Cardiac muscle cell (in vitro differentiated cells and primary cell): ENCODE measurements around the gene GUCA2B. TPM values are rescaled to one million over a fixed set of nuclear protein-coding genes. Genes with fewer than 3 reads are reported as not detected.

Source experiments
- DNase-seq, 2 donors: peaks; one replicate each; pipeline versions ENCODE4 v3.0.0 to v3.0.0-alpha.2; 2010 to 2017; ENCODE audit warnings: low read depth in 1 of 2, low spot score in 1 of 2
- H3K27ac ChIP-seq: fragments of 200-600 bp; sonication (generic); 2 replicates; pipeline ENCODE4 v1.5.1; 2016
- H3K27me3 ChIP-seq: fragments of 200-600 bp; sonication (generic); 2 replicates; pipeline ENCODE4 v1.6.0; 2016; ENCODE audit warnings: control low read depth
- H3K36me3 ChIP-seq: fragments of 200-600 bp; sonication (generic); 2 replicates; pipeline ENCODE4 v1.5.1; 2016; ENCODE audit warnings: control low read depth
- H3K4me1 ChIP-seq: fragments of 200-600 bp; sonication (generic); 2 replicates; pipeline ENCODE4 v1.8.1; 2017; ENCODE audit warnings: low read depth, mild to moderate bottlenecking, mixed run types
- H3K4me3 ChIP-seq: fragments of 200-600 bp; sonication (generic); 2 replicates; pipeline ENCODE4 v1.5.1; 2016; ENCODE audit warnings: mild to moderate bottlenecking
- H3K9me3 ChIP-seq: fragments of 200-600 bp; sonication (generic); 2 replicates; pipeline ENCODE4 v1.5.1; 2017; ENCODE audit warnings: low read depth, mild to moderate bottlenecking, control low read depth
- polyA plus RNA-seq: library from polyadenylated mRNA; unstranded; fragments of >200 nt; fragmentation: Nextera tagmentation; extraction: Ambion mirVana; gene quantifications from 2 replicates; pipeline ENCODE4 v1.2.1, GENCODE V29; 2016
- total RNA-seq: library from RNA; depleted of rRNA; stranded (reverse); fragments of >200 nt; gene quantifications from 2 replicates; pipeline ENCODE4 v1.2.3, GENCODE V29; 2016
- TF ChIP-seq, protein P1 (sequence below): IDR thresholded peaks from 2 replicates; pipeline ENCODE4 v1.5.1; 2012; ENCODE audit warnings: low read depth, mild to moderate bottlenecking, low read length

Gene GUCA2B
- total and polyA plus RNA-seq, 2 experiments from 2014 or later = not detected

DNA sequence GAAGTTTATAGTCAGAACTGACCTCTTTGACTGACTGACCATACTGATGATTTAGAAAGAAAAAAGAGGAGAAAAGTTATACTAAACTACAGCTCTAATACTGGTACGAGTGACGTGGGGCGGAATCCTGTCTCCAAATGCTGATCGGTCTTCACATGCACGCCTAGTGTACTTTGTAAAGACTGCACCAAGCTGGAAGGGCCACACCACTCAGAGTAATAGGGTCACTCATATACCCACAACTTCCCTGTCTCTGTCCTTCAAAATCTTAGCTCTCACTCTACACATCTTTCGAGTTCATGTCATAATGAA is 30.7 kb downstream of the GUCA2B start:
- no peak for DNase-seq
- Histone ChIP-seq H3K27me3 (no peaks in the 10 kb centered on the region), H3K9me3 (no peaks in the 10 kb centered on the region), H3K4me3 (no peak overlapping the region), H3K36me3 (peaks cover 7% of the 10 kb centered on the region), H3K27ac (peak overlapping the region; percentile 21), H3K4me1 (peaks cover 4% of the 10 kb centered on the region)
- TF ChIP-seq, protein P1, sequence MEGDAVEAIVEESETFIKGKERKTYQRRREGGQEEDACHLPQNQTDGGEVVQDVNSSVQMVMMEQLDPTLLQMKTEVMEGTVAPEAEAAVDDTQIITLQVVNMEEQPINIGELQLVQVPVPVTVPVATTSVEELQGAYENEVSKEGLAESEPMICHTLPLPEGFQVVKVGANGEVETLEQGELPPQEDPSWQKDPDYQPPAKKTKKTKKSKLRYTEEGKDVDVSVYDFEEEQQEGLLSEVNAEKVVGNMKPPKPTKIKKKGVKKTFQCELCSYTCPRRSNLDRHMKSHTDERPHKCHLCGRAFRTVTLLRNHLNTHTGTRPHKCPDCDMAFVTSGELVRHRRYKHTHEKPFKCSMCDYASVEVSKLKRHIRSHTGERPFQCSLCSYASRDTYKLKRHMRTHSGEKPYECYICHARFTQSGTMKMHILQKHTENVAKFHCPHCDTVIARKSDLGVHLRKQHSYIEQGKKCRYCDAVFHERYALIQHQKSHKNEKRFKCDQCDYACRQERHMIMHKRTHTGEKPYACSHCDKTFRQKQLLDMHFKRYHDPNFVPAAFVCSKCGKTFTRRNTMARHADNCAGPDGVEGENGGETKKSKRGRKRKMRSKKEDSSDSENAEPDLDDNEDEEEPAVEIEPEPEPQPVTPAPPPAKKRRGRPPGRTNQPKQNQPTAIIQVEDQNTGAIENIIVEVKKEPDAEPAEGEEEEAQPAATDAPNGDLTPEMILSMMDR = no peak

DNA sequence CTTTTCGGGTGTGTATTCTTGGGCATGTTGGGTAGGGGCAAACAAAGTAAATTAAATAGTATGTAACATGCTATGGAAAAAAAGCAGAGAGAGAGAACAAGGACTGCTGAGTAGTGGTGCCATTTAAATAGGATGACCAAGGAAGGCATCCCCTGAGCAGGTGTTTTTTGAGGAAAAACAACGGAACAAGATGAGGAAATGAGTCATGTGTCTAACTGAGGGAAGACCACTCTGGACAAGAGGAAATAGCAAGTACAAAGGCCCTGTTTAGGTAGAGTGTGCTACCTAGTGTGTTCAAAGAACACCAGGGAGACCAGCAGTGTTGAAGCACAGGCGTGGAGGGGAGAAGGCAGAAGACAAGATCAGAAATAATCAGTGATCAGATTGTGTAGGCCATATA is 31.4 kb downstream of the GUCA2B start:
- peaks cover 13% of the 10 kb centered on the region for H3K36me3 ChIP-seq
- no peak overlapping the region for H3K27ac ChIP-seq
- H3K4me3 ChIP-seq = no peak overlapping the region
- no peak for DNase-seq
- no peaks in the 10 kb centered on the region for H3K4me1 ChIP-seq
- no peaks in the 10 kb centered on the region for H3K27me3 ChIP-seq
- TF ChIP-seq, protein P1 = no peak
- H3K9me3 ChIP-seq = no peaks in the 10 kb centered on the region

DNA sequence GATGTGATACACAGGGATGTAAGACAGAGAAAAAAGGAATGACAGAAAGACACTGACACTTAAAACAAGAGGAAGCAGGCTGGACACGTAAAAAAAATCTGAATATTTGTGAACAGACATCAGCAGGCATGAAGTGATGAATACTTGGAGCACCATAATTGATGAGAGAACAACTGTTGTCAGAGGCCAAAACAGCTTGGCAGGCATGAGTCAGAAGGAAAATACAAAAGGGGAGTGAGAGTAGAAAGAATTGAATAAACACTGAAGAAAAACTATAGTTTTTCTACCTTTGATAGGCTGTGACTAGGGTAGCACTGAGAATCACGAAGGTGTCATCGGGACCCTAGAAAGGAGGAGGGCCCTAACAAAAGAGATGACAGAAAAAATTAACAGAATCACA is 32.9 kb downstream of the GUCA2B start:
- Histone ChIP-seq H3K4me1 (no peaks in the 10 kb centered on the region), H3K36me3 (peaks cover 19% of the 10 kb centered on the region), H3K27me3 (no peaks in the 10 kb centered on the region), H3K9me3 (no peaks in the 10 kb centered on the region), H3K4me3 (no peak overlapping the region), H3K27ac (peak overlapping the region; percentile 34)
- TF ChIP-seq, protein P1 = no peak
- no peak for DNase-seq

DNA sequence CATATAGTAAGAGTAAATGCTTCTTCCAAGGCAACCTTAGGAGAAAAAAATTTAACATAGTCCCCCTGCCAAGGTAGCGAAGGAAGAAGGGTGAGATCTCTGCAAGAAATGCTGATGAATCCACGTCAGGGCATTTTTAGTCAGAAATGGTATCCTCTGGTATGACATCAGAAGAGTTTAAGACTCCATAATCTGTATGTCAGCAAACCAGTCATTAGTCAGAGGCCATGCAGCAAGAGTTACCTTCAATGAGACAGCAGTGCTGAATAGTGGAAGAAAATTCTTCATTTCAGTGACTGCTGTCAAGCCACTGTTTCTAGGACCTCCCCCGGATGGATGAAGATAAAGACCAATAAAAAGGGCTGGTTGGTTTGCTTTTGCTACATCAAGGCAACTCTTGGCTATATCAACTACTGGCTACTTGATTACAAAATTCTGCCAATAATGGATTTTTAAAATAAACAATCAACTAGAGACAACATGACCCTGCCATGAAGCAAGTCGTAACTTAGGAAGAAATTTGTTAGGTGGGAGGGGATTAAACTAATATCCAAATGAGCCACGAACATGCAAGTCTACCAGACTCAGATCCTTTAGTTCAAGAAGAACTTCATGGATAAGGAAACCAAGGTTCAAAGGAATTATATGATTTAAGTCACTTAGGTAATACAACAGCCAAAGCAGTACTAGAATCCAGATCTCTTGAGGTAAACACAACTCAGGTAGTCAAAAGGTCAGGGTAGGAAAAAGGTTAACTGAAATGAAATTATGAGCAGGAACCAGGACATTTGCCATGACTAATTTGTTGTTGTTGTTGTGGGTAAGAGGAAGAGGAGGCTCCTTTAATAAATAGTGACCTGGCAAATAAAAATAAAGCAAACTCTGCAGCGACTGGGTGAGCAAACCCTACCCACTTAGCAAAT is 37.0 kb downstream of the GUCA2B start:
- Histone ChIP-seq H3K4me1 (no peaks in the 10 kb centered on the region), H3K4me3 (no peak overlapping the region), H3K36me3 (peaks cover 34% of the 10 kb centered on the region), H3K27me3 (no peaks in the 10 kb centered on the region), H3K9me3 (no peaks in the 10 kb centered on the region), H3K27ac (no peak overlapping the region)
- TF ChIP-seq, protein P1 = no peak
- no peak for DNase-seq

DNA sequence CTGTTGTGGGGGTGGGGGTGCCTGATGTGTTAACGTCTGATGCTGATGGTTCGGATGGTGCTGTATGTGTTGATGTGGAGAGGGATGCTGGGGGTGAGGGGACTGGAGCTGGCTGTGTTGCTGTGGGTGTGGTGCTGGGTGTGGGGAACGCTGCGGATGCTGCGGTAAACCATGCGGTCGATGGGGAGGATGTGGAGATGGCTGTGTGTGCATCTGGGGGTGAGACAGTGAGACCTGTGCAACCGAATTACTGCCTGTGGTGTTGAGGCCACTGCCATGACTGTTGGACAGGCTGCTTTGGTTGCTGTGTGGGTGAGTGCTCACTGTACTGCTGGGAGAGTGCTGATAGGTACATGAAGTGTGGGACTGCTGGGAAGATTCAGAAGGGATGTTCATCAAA is 38.1 kb downstream of the GUCA2B start:
- H3K27me3 ChIP-seq = no peaks in the 10 kb centered on the region
- H3K27ac ChIP-seq = no peak overlapping the region
- H3K9me3 ChIP-seq = no peaks in the 10 kb centered on the region
- H3K36me3 ChIP-seq = peaks cover 34% of the 10 kb centered on the region
- no peak for DNase-seq
- TF ChIP-seq, protein P1 = no peak
- H3K4me1 ChIP-seq = no peaks in the 10 kb centered on the region
- no peak overlapping the region for H3K4me3 ChIP-seq
